H1 (cell line): ENCODE data around the gene CHD1L. TPM values are rescaled to one million over a fixed set of nuclear protein-coding genes. Genes with fewer than 3 reads are reported as not detected.

Source experiments
- CTCF ChIA-PET: fragments of 300-600 bp; sonication (Branson Sonifier 250); formaldehyde crosslinking; loops from one replicate; lab custom pipeline; 2021; ENCODE audit not compliant: partially characterized antibody; lab: Charles Lee
- POLR2A ChIA-PET: fragments of 300-600 bp; sonication (Branson Sonifier 250); formaldehyde crosslinking; loops from one replicate; lab custom pipeline; 2021; ENCODE audit warnings: inconsistent platforms; ENCODE audit not compliant: partially characterized antibody; lab: Charles Lee
- DNase-seq, 2 experiments: peaks; one replicate each; pipeline versions ENCODE4 v3.0.0 to v3.0.0-alpha.2; 2010 to 2022; ENCODE audit warnings: low spot score in 2 of 2, low read depth in 1 of 2, mixed read lengths in 1 of 2
- FAIRE-seq: peaks from 2 replicates; lab custom pipeline; 2011; peaks lifted over from hg19 to GRCh38; lab: Jason Lieb, UNC
- H2AFZ ChIP-seq: 2 replicates; pipeline ENCODE4 v1.8.1; 2012; ENCODE audit warnings: low read length, inconsistent platforms
- H2AK5ac ChIP-seq: 2 replicates; pipeline ENCODE4 v1.6.1; 2013; ENCODE audit warnings: low read depth, low read length
- H2BK120ac ChIP-seq: replicated peaks from 2 replicates; pipeline ENCODE3; 2013; ENCODE audit warnings: low read depth, low read length, inconsistent platforms
- H2BK12ac ChIP-seq: 2 replicates; pipeline ENCODE4 v1.6.1; 2013; ENCODE audit warnings: low read depth, low read length
- H2BK15ac ChIP-seq: 2 replicates; pipeline ENCODE4 v1.6.1; 2013; ENCODE audit warnings: low read length
- H2BK20ac ChIP-seq: 2 replicates; pipeline ENCODE4 v1.6.1; 2013; ENCODE audit warnings: low read length
- H2BK5ac ChIP-seq: 2 replicates; pipeline ENCODE4 v1.6.1; 2013; ENCODE audit warnings: low read depth, low read length
- H3K14ac ChIP-seq: 2 replicates; pipeline ENCODE4 v1.6.1; 2013; ENCODE audit warnings: inconsistent platforms; ENCODE audit not compliant: insufficient read length
- H3K18ac ChIP-seq: 2 replicates; pipeline ENCODE4 v1.6.1; 2013; ENCODE audit warnings: low read length; ENCODE audit errors: extremely low read depth
- H3K23ac ChIP-seq: 2 replicates; pipeline ENCODE4 v1.6.1; 2013; ENCODE audit warnings: inconsistent platforms; ENCODE audit not compliant: insufficient read length
- H3K23me2 ChIP-seq: 2 replicates; pipeline ENCODE4 v1.6.1; 2013; ENCODE audit warnings: low read depth, low read length
- H3K27ac ChIP-seq: 2 replicates; pipeline ENCODE4 v1.6.1; 2011; ENCODE audit warnings: low read depth, low read length, inconsistent platforms
- H3K27me3 ChIP-seq, 4 experiments: replicated peaks in 1 of 4; 1 replicate in 1 of 4; 2 replicates in 3 of 4; pipeline versions ENCODE4 v1.6.1 to v1.8.1; 2011 to 2013; ENCODE audit warnings: low read length in 3 of 4, mild to moderate bottlenecking in 3 of 4, inconsistent platforms in 2 of 4, mixed read lengths in 2 of 4, moderate library complexity in 1 of 4; ENCODE audit not compliant: control insufficient read depth in 3 of 4, insufficient read depth in 3 of 4; ENCODE audit errors: extremely low read depth in 1 of 4
- H3K36me3 ChIP-seq, 4 experiments: 2 replicates each; pipeline versions ENCODE4 v1.6.1 to v1.8.1; 2011 to 2013; ENCODE audit warnings: mild to moderate bottlenecking in 4 of 4, low read length in 3 of 4, moderate library complexity in 2 of 4, control low read depth in 1 of 4, inconsistent platforms in 1 of 4; ENCODE audit not compliant: insufficient read depth in 4 of 4, control insufficient read depth in 2 of 4
- H3K4ac ChIP-seq: replicated peaks from 2 replicates; pipeline ENCODE3; 2013; ENCODE audit warnings: low read length, low read depth, mixed read lengths, inconsistent platforms; ENCODE audit not compliant: insufficient read length
- H3K4me1 ChIP-seq, 4 experiments: replicated peaks in 1 of 4; 1 replicate in 1 of 4; 2 replicates in 3 of 4; pipeline versions ENCODE4 v1.6.1 to v1.8.1; 2011 to 2013; ENCODE audit warnings: low read length in 3 of 4, inconsistent platforms in 2 of 4, mixed read lengths in 1 of 4; ENCODE audit not compliant: insufficient read depth in 4 of 4, control insufficient read depth in 3 of 4
- H3K4me2 ChIP-seq, 2 experiments: 2 replicates each; pipeline versions ENCODE4 v1.6.1 to v1.8.1; 2011 to 2013; ENCODE audit warnings: low read depth in 2 of 2, low read length in 2 of 2, control low read depth in 1 of 2, inconsistent platforms in 1 of 2, mild to moderate bottlenecking in 1 of 2; ENCODE audit not compliant: insufficient read depth in 1 of 2
- H3K4me3 ChIP-seq, 4 experiments: fragments of 200-600, 300-600 bp in 1 of 4; sonication (generic), shearing (Covaris generic), sonication (Bioruptor Twin) in 1 of 4; 2 replicates each; pipeline versions ENCODE4 v1.5.1 to v1.8.1; 2011 to 2016; ENCODE audit warnings: low read length in 4 of 4, low read depth in 3 of 4, control low read depth in 2 of 4, inconsistent platforms in 2 of 4, mild to moderate bottlenecking in 2 of 4, mixed read lengths in 1 of 4, moderate library complexity in 1 of 4; ENCODE audit not compliant: insufficient read depth in 2 of 4; ENCODE audit errors: extremely low read depth in 1 of 4
- H3K56ac ChIP-seq: replicated peaks from 2 replicates; pipeline ENCODE3; 2013; ENCODE audit warnings: low read depth, mild to moderate bottlenecking, mixed read lengths, low read length, inconsistent platforms; ENCODE audit not compliant: insufficient read length
- H3K79me1 ChIP-seq: 2 replicates; pipeline ENCODE4 v1.6.1; 2013; ENCODE audit warnings: low read depth, low read length, control low read depth
- H3K79me2 ChIP-seq, 2 experiments: 2 replicates each; pipeline versions ENCODE4 v1.6.1 to v1.8.1; 2012 to 2013; ENCODE audit warnings: low read length in 2 of 2, mild to moderate bottlenecking in 2 of 2, inconsistent platforms in 1 of 2; ENCODE audit not compliant: insufficient read depth in 2 of 2, control insufficient read depth in 1 of 2
- H3K9ac ChIP-seq, 4 experiments: replicated peaks in 1 of 4; 1 replicate in 1 of 4; 2 replicates in 3 of 4; pipeline versions ENCODE4 v1.6.1 to v1.8.1; 2011 to 2013; ENCODE audit warnings: low read depth in 3 of 4, low read length in 3 of 4, control low read depth in 2 of 4, mild to moderate bottlenecking in 2 of 4, moderate library complexity in 2 of 4, inconsistent platforms in 1 of 4; ENCODE audit errors: extremely low read depth in 1 of 4
- H3K9me3 ChIP-seq, 2 experiments: 2 replicates each; pipeline versions ENCODE4 v1.6.1 to v1.8.1; 2012 to 2013; ENCODE audit warnings: mild to moderate bottlenecking in 2 of 2, moderate library complexity in 2 of 2, control low read depth in 1 of 2, inconsistent platforms in 1 of 2, low read depth in 1 of 2, low read length in 1 of 2, mixed read lengths in 1 of 2; ENCODE audit not compliant: insufficient read depth in 2 of 2
- H4K20me1 ChIP-seq, 2 experiments: replicated peaks in 1 of 2; 2 replicates each; pipeline versions ENCODE3 to v1.8.1; 2011 to 2013; ENCODE audit warnings: inconsistent platforms in 2 of 2, low read length in 2 of 2, mild to moderate bottlenecking in 1 of 2; ENCODE audit not compliant: insufficient read depth in 2 of 2, control insufficient read depth in 1 of 2
- H4K5ac ChIP-seq: 2 replicates; pipeline ENCODE4 v1.6.1; 2013; ENCODE audit warnings: low read length, low read depth, mixed read lengths, inconsistent platforms; ENCODE audit not compliant: insufficient read length
- H4K8ac ChIP-seq: 2 replicates; pipeline ENCODE4 v1.8.0; 2013; ENCODE audit warnings: mild to moderate bottlenecking, moderate library complexity, low read length, inconsistent platforms; ENCODE audit not compliant: insufficient read depth; ENCODE audit errors: extremely low read depth
- H4K91ac ChIP-seq: replicated peaks from 2 replicates; pipeline ENCODE3; 2013; ENCODE audit warnings: low read length, mixed read lengths, inconsistent platforms; ENCODE audit not compliant: insufficient read length
- ASH2L ChIP-seq: fragments of 200-600, 300-600 bp; sonication (generic); IDR thresholded peaks from one replicate; pipeline ENCODE4 v1.7.1; 2017; ENCODE audit warnings: low read length
- EGR1 ChIP-seq: IDR thresholded peaks from 2 replicates; pipeline ENCODE4 v1.6.1; 2011; ENCODE audit warnings: low read depth, low read length, borderline replicate concordance
- KDM1A ChIP-seq: fragments of 200-600, 300-600 bp; sonication (generic); IDR thresholded peaks from 2 replicates; pipeline ENCODE4 v1.7.1; 2016; ENCODE audit warnings: mild to moderate bottlenecking, low read length, borderline replicate concordance
- WGBS, 2 experiments: shearing (Covaris generic) in 1 of 2; methylation state at CpG; one replicate each; pipeline versions ENCODE4 v1.1.6 to v1.1.7; 2013 to 2015; ENCODE audit warnings: low lambda C conversion rate in 2 of 2, mixed read lengths in 2 of 2, inconsistent platforms in 1 of 2, low coverage in 1 of 2, missing lambda C conversion rate in 1 of 2; ENCODE audit not compliant: insufficient replicate concordance in 2 of 2, insufficient coverage in 1 of 2, insufficient read length in 1 of 2; ENCODE audit errors: extremely low coverage in 1 of 2, missing lambda C conversion rate in 1 of 2; 5-methylcytosine and 5-hydroxymethylcytosine counted together
- polyA plus RNA-seq, 7 experiments: library from polyadenylated mRNA; depleted of rRNA in 3 of 7; stranded (reverse) in 5 of 7; unstranded in 2 of 7; fragments of >200 nt in 5 of 7; fragments of 200-250 nt in 2 of 7; gene quantifications; 1 replicate in 5 of 7; 2 replicates in 1 of 7; 4 replicates in 1 of 7; pipeline versions ENCODE4 v1.2.1 to v1.2.3, GENCODE V29; 2011 to 2013; ENCODE audit warnings: missing spikeins in 2 of 7, mixed read lengths in 2 of 7
- total RNA-seq: library from RNA; stranded (reverse); fragmentation: NEBNext Ultra II Directional; extraction: Animal tissue kit (Norgen Biotek cat#: 25700); gene quantifications from 2 replicates; pipeline ENCODE4 v1.2.1, GENCODE V29; 2021
- TF ChIP-seq, protein P1 (sequence below), 3 experiments: IDR thresholded peaks; 1 replicate in 2 of 3; 2 replicates in 1 of 3; pipeline versions ENCODE4 v1.5.1 to v1.6.1; 2011; ENCODE audit warnings: low read length in 3 of 3, mild to moderate bottlenecking in 3 of 3, inconsistent platforms in 2 of 3, low read depth in 1 of 3, moderate library complexity in 1 of 3; ENCODE audit not compliant: insufficient read depth in 1 of 3; ENCODE audit errors: control extremely low read depth in 1 of 3

CHD1L gene
- total and polyA plus RNA-seq, 2 of the 8 experiments (the other 6 are each of a cell fraction or from before 2014, with no cell fraction given), result 20.2 to 51.2 TPM

DNA sequence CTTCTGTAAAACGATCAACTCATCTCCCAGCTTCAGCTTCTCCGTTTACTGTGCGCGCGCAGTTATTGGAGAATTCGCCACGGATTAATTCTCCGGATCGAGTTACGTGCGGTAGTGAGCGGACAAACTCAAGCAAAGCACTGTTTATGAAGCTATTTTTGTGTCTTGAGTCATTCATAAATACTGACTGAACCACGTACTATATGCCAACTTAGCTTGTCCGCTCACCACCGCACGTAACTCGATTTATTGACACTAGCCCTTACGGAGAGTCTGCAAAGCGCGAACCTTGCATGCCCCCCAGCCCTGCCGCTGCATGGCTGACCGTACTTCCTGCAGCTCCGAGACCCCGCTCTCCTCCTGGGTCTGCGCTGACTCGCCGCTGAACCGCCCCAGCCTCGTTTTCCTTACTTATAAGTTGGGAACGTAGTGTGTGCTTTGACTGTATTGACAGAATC, 773 bp downstream of the CHD1L start:
- no peak overlapping the region for H3K56ac ChIP-seq
- peaks cover 4% of the 10 kb centered on the region; the same call in 1 of the 2 replicates for H3K23me2 ChIP-seq
- H4K8ac ChIP-seq, result no peak overlapping the region; the same call in 1 of the 2 replicates
- H2AFZ ChIP-seq, result peak overlapping the region; percentile 81
- no peak overlapping the region for H3K23ac ChIP-seq
- peak overlapping the region; percentile 63 to 70 for H3K4me2 ChIP-seq
- peak overlapping the region; percentile 53 to 98 (median 85) for H3K4me3 ChIP-seq
- peak overlapping the region; percentile 76; the same call in 1 of the 2 replicates for H3K27ac ChIP-seq
- H3K79me2 ChIP-seq, result peaks cover 14 to 52% of the 10 kb centered on the region in 2 experiments
- no peaks in the 10 kb centered on the region for H3K9me3 ChIP-seq
- H3K36me3 ChIP-seq, result no peaks in the 10 kb centered on the region
- H2BK120ac ChIP-seq, result peak overlapping the region; percentile 90
- H2BK12ac ChIP-seq, result no peak overlapping the region
- CTCF ChIA-PET, result interaction anchor here (0.7 to 1.9 kb wide), 11 partner anchors 11 to 109 kb away, joined by 3 to 10 read pairs (median 4); partner anchors contain the start of gene FMO5
- peaks cover 4% of the 10 kb centered on the region; the same call in 1 of the 2 replicates for H3K79me1 ChIP-seq
- H2BK15ac ChIP-seq, result no peak overlapping the region
- peak overlapping the region; percentile 6 for H4K5ac ChIP-seq
- FAIRE-seq (no peak), DNase-seq (no peak)
- POLR2A ChIA-PET, result interaction anchor here (0.8 to 3.9 kb wide), 6 partner anchors 70 to 193 kb away, joined by 3 to 48 read pairs (median 4); partner anchors contain the start of gene PRKAB2
- H4K20me1 ChIP-seq, result peaks cover 0 to 7% of the 10 kb centered on the region in 2 experiments
- peak overlapping the region; percentile 79 for H3K4ac ChIP-seq
- 1% methylated on average over 29 of the region's 30 CpGs; no CpG with 5 or more reads in 1 of the 2 experiments for WGBS, 2 experiments
- peak overlapping the region; percentile 48; the same call in 1 of the 2 replicates for H2BK5ac ChIP-seq
- H3K18ac ChIP-seq, result no peak overlapping the region
- H3K4me1 ChIP-seq, result peaks cover 0 to 18% (median 2%) of the 10 kb centered on the region in 4 experiments; a peak in 4 of 7 replicates
- H3K14ac ChIP-seq, result no peak overlapping the region
- H3K27me3 ChIP-seq, result no peaks in the 10 kb centered on the region
- H2BK20ac ChIP-seq, result no peak overlapping the region
- peak overlapping the region; percentile 46 to 86 (median 65); a peak in 6 of 7 replicates for H3K9ac ChIP-seq
- H2AK5ac ChIP-seq, result no peak overlapping the region
- TF ChIP-seq KDM1A (peak; percentile 61; the same call in 1 of the 2 replicates), ASH2L (peak; percentile 53), EGR1 (no peak)
- TF ChIP-seq, protein P1, sequence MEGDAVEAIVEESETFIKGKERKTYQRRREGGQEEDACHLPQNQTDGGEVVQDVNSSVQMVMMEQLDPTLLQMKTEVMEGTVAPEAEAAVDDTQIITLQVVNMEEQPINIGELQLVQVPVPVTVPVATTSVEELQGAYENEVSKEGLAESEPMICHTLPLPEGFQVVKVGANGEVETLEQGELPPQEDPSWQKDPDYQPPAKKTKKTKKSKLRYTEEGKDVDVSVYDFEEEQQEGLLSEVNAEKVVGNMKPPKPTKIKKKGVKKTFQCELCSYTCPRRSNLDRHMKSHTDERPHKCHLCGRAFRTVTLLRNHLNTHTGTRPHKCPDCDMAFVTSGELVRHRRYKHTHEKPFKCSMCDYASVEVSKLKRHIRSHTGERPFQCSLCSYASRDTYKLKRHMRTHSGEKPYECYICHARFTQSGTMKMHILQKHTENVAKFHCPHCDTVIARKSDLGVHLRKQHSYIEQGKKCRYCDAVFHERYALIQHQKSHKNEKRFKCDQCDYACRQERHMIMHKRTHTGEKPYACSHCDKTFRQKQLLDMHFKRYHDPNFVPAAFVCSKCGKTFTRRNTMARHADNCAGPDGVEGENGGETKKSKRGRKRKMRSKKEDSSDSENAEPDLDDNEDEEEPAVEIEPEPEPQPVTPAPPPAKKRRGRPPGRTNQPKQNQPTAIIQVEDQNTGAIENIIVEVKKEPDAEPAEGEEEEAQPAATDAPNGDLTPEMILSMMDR (IDR thresholded peaks at IDR 0.05; ENCODE audit: control extremely low read depth in 1 of 3, insufficient read depth in 1 of 3, low read depth in 1 of 3, low read length in 3 of 3), result peak in 1 of 3 experiments; percentile 6; a peak in 1 of 4 replicates
- H4K91ac ChIP-seq, result no peak overlapping the region
